H9 (cell line): ENCODE measurements around the gene GPR180. TPM values are rescaled to one million over a fixed set of nuclear protein-coding genes. Genes with fewer than 3 reads are reported as not detected.

ENCODE experiments used
- DNase-seq: peaks from one replicate; pipeline ENCODE4 v3.0.0-alpha.2; 2017
- H2AFZ ChIP-seq: one replicate; pipeline ENCODE4 v1.6.1; 2013; ENCODE audit warnings: mild to moderate bottlenecking, low read length, control low read depth, moderate library complexity
- H2AK5ac ChIP-seq: 2 replicates; pipeline ENCODE4 v1.6.1; 2013; ENCODE audit warnings: low read length, control low read depth, mixed read lengths; ENCODE audit not compliant: insufficient read length
- H2BK120ac ChIP-seq: one replicate; pipeline ENCODE4 v1.6.1; 2013; ENCODE audit warnings: low read depth, mild to moderate bottlenecking, low read length, control low read depth, inconsistent platforms; ENCODE audit not compliant: poor library complexity, severe bottlenecking
- H2BK12ac ChIP-seq: 2 replicates; pipeline ENCODE4 v1.6.1; 2013; ENCODE audit warnings: low read length, control low read depth, mixed read lengths, low read depth; ENCODE audit not compliant: insufficient read length
- H2BK15ac ChIP-seq: 2 replicates; pipeline ENCODE4 v1.6.1; 2013; ENCODE audit warnings: low read depth, low read length, control low read depth
- H2BK20ac ChIP-seq: one replicate; pipeline ENCODE4 v1.6.1; 2013; ENCODE audit warnings: low read depth, mild to moderate bottlenecking, low read length, control low read depth, inconsistent platforms; ENCODE audit not compliant: poor library complexity, severe bottlenecking
- H2BK5ac ChIP-seq: 2 replicates; pipeline ENCODE4 v1.6.1; 2013; ENCODE audit warnings: low read length, control low read depth, mixed read lengths; ENCODE audit not compliant: insufficient read length
- H3K14ac ChIP-seq: 2 replicates; pipeline ENCODE4 v1.6.1; 2013; ENCODE audit warnings: low read length, control low read depth; ENCODE audit not compliant: insufficient read depth
- H3K18ac ChIP-seq: 2 replicates; pipeline ENCODE4 v1.6.1; 2013; ENCODE audit warnings: low read depth, mild to moderate bottlenecking, mixed read lengths, low read length, control low read depth; ENCODE audit not compliant: insufficient read length
- H3K23ac ChIP-seq: 2 replicates; pipeline ENCODE4 v1.6.1; 2013; ENCODE audit warnings: low read length, control low read depth, mixed read lengths, low read depth; ENCODE audit not compliant: insufficient read length
- H3K23me2 ChIP-seq: 2 replicates; pipeline ENCODE4 v1.6.1; 2013; ENCODE audit warnings: low read depth, mild to moderate bottlenecking, mixed read lengths, low read length, control low read depth; ENCODE audit not compliant: insufficient read length, poor library complexity, severe bottlenecking
- H3K27ac ChIP-seq: 2 replicates; pipeline ENCODE4 v1.5.1; 2013; ENCODE audit warnings: low read length, control low read depth, mixed read lengths, low read depth; ENCODE audit not compliant: insufficient read length
- H3K27me3 ChIP-seq: 2 replicates; pipeline ENCODE4 v1.6.1; 2013; ENCODE audit warnings: low read length, control low read depth, inconsistent platforms; ENCODE audit not compliant: insufficient read depth
- H3K4ac ChIP-seq: 2 replicates; pipeline ENCODE4 v1.6.1; 2013; ENCODE audit warnings: low read depth, mild to moderate bottlenecking, control low read depth, inconsistent platforms, low read length, moderate library complexity
- H3K4me1 ChIP-seq: 2 replicates; pipeline ENCODE4 v1.6.1; 2013; ENCODE audit warnings: low read length, control low read depth, inconsistent platforms; ENCODE audit not compliant: insufficient read depth
- H3K4me2 ChIP-seq: 2 replicates; pipeline ENCODE4 v1.6.1; 2013; ENCODE audit warnings: low read length, control low read depth, mixed read lengths; ENCODE audit not compliant: insufficient read length, insufficient read depth
- H3K56ac ChIP-seq: 2 replicates; pipeline ENCODE4 v1.6.1; 2013; ENCODE audit warnings: low read depth, mild to moderate bottlenecking, mixed read lengths, low read length, control low read depth; ENCODE audit not compliant: insufficient read length
- H3K79me1 ChIP-seq: 2 replicates; pipeline ENCODE4 v1.6.1; 2013; ENCODE audit warnings: low read depth, mild to moderate bottlenecking, moderate library complexity, low read length, control low read depth, inconsistent platforms; ENCODE audit not compliant: insufficient read depth, poor library complexity, severe bottlenecking
- H3K79me2 ChIP-seq: 2 replicates; pipeline ENCODE4 v1.6.1; 2013; ENCODE audit warnings: low read length, control low read depth, inconsistent platforms; ENCODE audit not compliant: insufficient read depth
- H3K9ac ChIP-seq: 2 replicates; pipeline ENCODE4 v1.6.1; 2013; ENCODE audit warnings: low read length, control low read depth, mixed read lengths; ENCODE audit not compliant: insufficient read length; ENCODE audit errors: extremely low read depth
- H3K9me3 ChIP-seq: one replicate; pipeline ENCODE4 v1.6.1; 2013; ENCODE audit warnings: low read depth, low read length, inconsistent platforms; ENCODE audit not compliant: control insufficient read depth
- H3T11ph ChIP-seq: one replicate; pipeline ENCODE4 v1.6.1; 2013; ENCODE audit warnings: mild to moderate bottlenecking, low read length, control low read depth, inconsistent platforms
- H4K20me1 ChIP-seq: one replicate; pipeline ENCODE4 v1.6.1; 2013; ENCODE audit not compliant: control insufficient read depth, insufficient read length, insufficient read depth
- H4K5ac ChIP-seq: 2 replicates; pipeline ENCODE4 v1.6.1; 2013; ENCODE audit warnings: low read depth, mild to moderate bottlenecking, mixed read lengths, low read length, control low read depth; ENCODE audit not compliant: insufficient read length
- H4K8ac ChIP-seq: replicated peaks from 2 replicates; pipeline ENCODE4 v1.6.1; 2013; ENCODE audit warnings: low read length, control low read depth, mixed read lengths, low read depth; ENCODE audit not compliant: insufficient read length
- H4K91ac ChIP-seq: 2 replicates; pipeline ENCODE4 v1.6.1; 2013; ENCODE audit warnings: low read depth, mild to moderate bottlenecking, moderate library complexity, mixed read lengths, low read length, control low read depth; ENCODE audit not compliant: insufficient read length
- H3K27ac Mint-ChIP-seq, 3 experiments: 2 replicates in 2 of 3; 3 replicates in 1 of 3; pipeline ENCODE4 v1.8.0; 2020 to 2021; ENCODE audit warnings: mixed read lengths in 3 of 3, mild to moderate bottlenecking in 1 of 3, moderate library complexity in 1 of 3
- H3K27me3 Mint-ChIP-seq: 2 replicates; pipeline ENCODE4 v1.8.0; 2021; ENCODE audit warnings: low read depth, mild to moderate bottlenecking, moderate library complexity, mixed read lengths
- H3K36me3 Mint-ChIP-seq, 3 experiments: 2 replicates in 2 of 3; 3 replicates in 1 of 3; pipeline ENCODE4 v1.8.0; 2020 to 2021; ENCODE audit warnings: low read depth in 3 of 3, mixed read lengths in 3 of 3; ENCODE audit not compliant: insufficient read depth in 1 of 3
- H3K4me1 Mint-ChIP-seq, 2 experiments: 2 replicates each; pipeline ENCODE4 v1.8.0; 2020; ENCODE audit warnings: mixed read lengths in 2 of 2
- H3K4me3 Mint-ChIP-seq, 2 experiments: 2 replicates in 1 of 2; 3 replicates in 1 of 2; pipeline ENCODE4 v1.8.0; 2020 to 2021; ENCODE audit warnings: mild to moderate bottlenecking in 2 of 2, mixed read lengths in 2 of 2, moderate library complexity in 1 of 2
- H3K9me3 Mint-ChIP-seq, 2 experiments: 2 replicates in 1 of 2; 3 replicates in 1 of 2; pipeline ENCODE4 v1.8.0; 2020; ENCODE audit warnings: mild to moderate bottlenecking in 2 of 2, mixed read lengths in 2 of 2, moderate library complexity in 1 of 2
- CTCF ChIP-seq: fragments of 200-600 bp; sonication (generic); conservative IDR thresholded peaks from 3 replicates; pipeline ENCODE4 v1.8.0; 2021; ENCODE audit warnings: antibody characterized with exemption, mild to moderate bottlenecking
- WGBS: extraction: QIAGEN DNeasy Blood & Tissue Kit; methylation state at CpG from one replicate; pipeline ENCODE4 v1.1.7; 2013; ENCODE audit warnings: missing lambda C conversion rate, low lambda C conversion rate, mixed read lengths; ENCODE audit not compliant: insufficient read length; ENCODE audit errors: extremely low coverage; 5-methylcytosine and 5-hydroxymethylcytosine counted together
- total RNA-seq: library from RNA; stranded (reverse); gene quantifications from 2 replicates; pipeline ENCODE4 v1.2.1, GENCODE V29; 2021

Gene GPR180
- total RNA-seq, 1 experiment from 2014 or later, result 5.1 TPM

DNA sequence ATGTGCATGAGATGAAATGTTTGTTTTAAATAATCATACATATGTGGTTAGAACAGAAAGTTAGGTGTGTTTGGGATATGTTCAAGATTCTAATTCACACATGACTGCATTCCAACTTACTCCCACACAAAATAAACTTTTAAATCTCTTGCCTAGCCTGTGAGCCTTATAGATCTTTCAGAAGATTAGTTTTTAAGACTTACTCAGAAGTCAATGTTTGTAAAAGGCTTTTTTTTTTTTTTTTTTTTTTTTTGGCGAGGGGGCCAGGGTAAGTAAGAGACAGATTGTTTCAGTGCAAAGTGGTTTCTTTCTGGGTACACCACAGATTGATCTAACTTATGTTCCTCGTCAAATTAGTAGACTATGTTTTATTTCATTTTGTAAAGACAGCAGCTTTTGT is 39.1 kb downstream of the GPR180 start:
- H3K36me3 Mint-ChIP-seq, result peaks cover 0 to 8% (median 3%) of the 10 kb centered on the region in 3 experiments; a peak in 5 of 7 replicates
- no peaks in the 10 kb centered on the region for H3K79me2 ChIP-seq
- H2AK5ac ChIP-seq, result no peak overlapping the region
- H2AFZ ChIP-seq, result no peak overlapping the region
- H3K23me2 ChIP-seq, result no peaks in the 10 kb centered on the region
- TF ChIP-seq CTCF, result no peak
- H2BK12ac ChIP-seq, result no peak overlapping the region
- no peak overlapping the region for H3K14ac ChIP-seq
- no peaks in the 10 kb centered on the region for H3K79me1 ChIP-seq
- H2BK120ac ChIP-seq, result no peak overlapping the region
- H3K18ac ChIP-seq, result no peak overlapping the region
- no peaks in the 10 kb centered on the region for H3K27me3 ChIP-seq
- no peak overlapping the region for H3K27ac ChIP-seq
- no peak overlapping the region for H4K8ac ChIP-seq
- no peak overlapping the region for H2BK20ac ChIP-seq
- H3T11ph ChIP-seq, result no peak overlapping the region
- no peaks in the 10 kb centered on the region for H3K9me3 ChIP-seq
- H3K27me3 Mint-ChIP-seq, result no peaks in the 10 kb centered on the region
- no CpG with 5 or more reads among the region's 2 CpGs for WGBS
- H3K23ac ChIP-seq, result no peak overlapping the region
- no peak overlapping the region for H4K91ac ChIP-seq
- no peak overlapping the region for H3K9ac ChIP-seq
- no peak overlapping the region for H2BK15ac ChIP-seq
- H3K4me2 ChIP-seq, result no peak overlapping the region
- H3K4me1 Mint-ChIP-seq, result peaks cover 0 to 2% of the 10 kb centered on the region in 2 experiments; a peak in 1 of 4 replicates
- no peak overlapping the region for H3K56ac ChIP-seq
- no peak overlapping the region for H4K5ac ChIP-seq
- no peak for DNase-seq
- H3K4me1 ChIP-seq, result 0 out of 2 replicates have a peak, but pooled peaks cover 3% of the 10 kb centered on the region
- H3K4me3 Mint-ChIP-seq, result no peak overlapping the region
- no peak overlapping the region for H3K27ac Mint-ChIP-seq
- no peaks in the 10 kb centered on the region for H4K20me1 ChIP-seq
- H3K4ac ChIP-seq, result no peak overlapping the region
- H2BK5ac ChIP-seq, result no peak overlapping the region
- H3K9me3 Mint-ChIP-seq, result peaks cover 8 to 11% of the 10 kb centered on the region in 2 experiments
